ENCODE data around the gene WEE1.
"Not testable (repeated sequence)": the region's sequence is repeated elsewhere in the genome, so short reads cannot be mapped to it uniquely, and the experiment has no call there.

The WEE1 gene

GRCh38 chr11:9601876-9602199, 28.4 kb downstream of the WEE1 start:
- Mint-ChIP-seq H3K27ac (peak overlapping the region; percentile 95), H3K4me3 (peak overlapping the region; percentile 77)
- peak; percentile 58 for ATAC-seq

GRCh38 chr11:9603214-9603613, 29.7 kb downstream of the WEE1 start:
- not testable (repeated sequence) for H3K4me3 Mint-ChIP-seq, H3K36me3 Mint-ChIP-seq, H3K9me3 Mint-ChIP-seq, ATAC-seq, H3K27me3 Mint-ChIP-seq, H3K27ac Mint-ChIP-seq
- peaks cover 45% of the 10 kb centered on the region for H3K4me1 Mint-ChIP-seq

More at GRCh38 chr11:9601876-9602199, 28.4 kb downstream of the WEE1 start:
- Mint-ChIP-seq H3K36me3 (no peaks in the 10 kb centered on the region), H3K27me3 (no peaks in the 10 kb centered on the region), H3K9me3 (no peaks in the 10 kb centered on the region), H3K4me1 (peaks cover 49% of the 10 kb centered on the region)

DNA sequence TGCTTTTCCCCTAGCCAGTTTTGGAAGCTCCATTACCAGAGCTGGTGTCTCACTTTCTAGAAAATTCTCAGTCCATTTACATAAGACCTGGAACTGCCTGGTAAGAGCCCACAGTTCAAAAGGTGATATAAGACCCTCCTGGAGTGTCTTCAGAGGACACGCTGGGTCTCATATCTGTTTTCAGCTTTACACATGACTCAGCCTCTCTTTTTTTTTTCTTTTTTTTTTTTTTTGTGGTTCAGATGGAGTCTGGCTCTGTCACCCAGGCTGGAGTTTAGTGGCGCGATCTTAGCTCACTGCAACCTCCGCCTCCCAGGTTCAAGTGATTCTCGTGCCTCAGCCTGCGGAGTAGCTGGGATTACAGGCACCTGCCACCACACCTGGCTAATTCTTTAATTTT, 30.7 kb downstream of the WEE1 start:
- Mint-ChIP-seq H3K9me3 (peaks cover under 1% of the 10 kb centered on the region), H3K4me1 (peaks cover 53% of the 10 kb centered on the region), H3K27me3 (no peaks in the 10 kb centered on the region), H3K36me3 (peaks cover 1% of the 10 kb centered on the region), H3K4me3 (no peak overlapping the region), H3K27ac (peak overlapping the region; percentile 31)
- ATAC-seq, result no peak

DNA sequence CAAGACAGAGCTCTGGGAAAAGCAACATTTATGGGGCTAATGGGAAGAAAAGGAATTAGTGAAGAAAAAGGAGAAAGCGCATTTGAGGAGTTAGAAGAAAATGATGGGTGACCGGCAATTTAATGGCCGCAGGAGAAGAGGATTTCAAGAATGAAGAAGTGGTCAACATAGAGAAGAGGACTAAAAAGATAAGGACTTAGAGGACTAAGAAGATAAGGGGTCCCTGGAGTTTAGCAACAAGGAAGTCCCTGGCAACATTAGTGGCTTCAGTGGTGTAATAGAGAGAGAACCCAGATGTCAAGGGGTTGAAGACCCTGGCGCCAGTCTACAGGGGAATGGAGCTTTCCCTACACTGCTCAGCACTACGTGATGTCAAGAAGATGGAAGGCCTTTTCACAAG, 32.3 kb downstream of the WEE1 start:
- ATAC-seq, result no peak
- H3K27me3 Mint-ChIP-seq, result no peaks in the 10 kb centered on the region
- H3K4me1 Mint-ChIP-seq, result peaks cover 50% of the 10 kb centered on the region
- H3K9me3 Mint-ChIP-seq, result peaks cover 3% of the 10 kb centered on the region
- peak overlapping the region; percentile 35 for H3K27ac Mint-ChIP-seq
- peaks cover 5% of the 10 kb centered on the region for H3K36me3 Mint-ChIP-seq
- no peak overlapping the region for H3K4me3 Mint-ChIP-seq

DNA sequence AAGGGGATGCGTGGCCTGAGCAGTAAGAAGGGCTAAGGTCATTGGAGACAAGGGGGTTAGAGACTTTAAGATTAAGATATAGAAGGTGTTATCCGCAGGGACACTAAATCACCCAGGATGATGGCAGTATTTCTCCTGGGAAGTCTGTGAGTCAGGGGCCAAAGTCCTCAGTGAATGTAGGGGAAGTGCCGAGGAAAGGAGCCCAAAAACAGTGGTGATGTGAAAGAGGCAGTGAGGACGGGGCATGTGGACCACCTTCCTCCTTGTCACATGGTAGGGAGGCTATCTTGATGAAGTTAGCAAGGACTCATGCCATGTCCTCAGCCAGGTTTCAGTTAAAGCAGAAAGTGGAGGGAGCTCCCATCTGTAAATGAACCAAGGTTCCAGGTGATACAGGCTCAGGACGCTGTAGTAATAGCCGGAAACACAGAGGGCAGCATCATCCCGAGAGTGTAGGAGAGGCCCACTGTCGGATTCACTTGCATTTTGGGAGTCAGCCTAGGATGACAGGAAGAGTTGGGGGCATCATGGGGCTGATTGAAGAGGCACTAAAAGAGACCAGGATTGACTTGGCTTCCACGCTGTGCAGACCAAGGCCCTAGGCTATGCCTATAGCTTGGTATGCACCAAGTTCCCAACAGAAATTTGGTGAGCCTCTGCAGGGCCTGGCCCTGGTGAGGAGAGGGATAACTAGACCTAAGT, 33.5 kb downstream of the WEE1 start:
- no peak overlapping the region for H3K4me3 Mint-ChIP-seq

GRCh38 chr11:9607511-9607899, 34.0 kb downstream of the WEE1 start:
- H3K36me3 Mint-ChIP-seq, result peaks cover 5% of the 10 kb centered on the region
- peak overlapping the region; percentile 35 for H3K27ac Mint-ChIP-seq
- no peak overlapping the region for H3K4me3 Mint-ChIP-seq
- H3K27me3 Mint-ChIP-seq, result no peaks in the 10 kb centered on the region
- H3K4me1 Mint-ChIP-seq, result peaks cover 41% of the 10 kb centered on the region
- ATAC-seq, result no peak
- H3K9me3 Mint-ChIP-seq, result peaks cover 3% of the 10 kb centered on the region

More for the DNA sequence above, 33.5 kb downstream of the WEE1 start:
- H3K36me3 Mint-ChIP-seq, result peaks cover 5% of the 10 kb centered on the region
- peak overlapping the region; percentile 35 for H3K27ac Mint-ChIP-seq
- no peak for ATAC-seq
- no peaks in the 10 kb centered on the region for H3K27me3 Mint-ChIP-seq
- H3K4me1 Mint-ChIP-seq, result peaks cover 46% of the 10 kb centered on the region
- H3K9me3 Mint-ChIP-seq, result peaks cover 3% of the 10 kb centered on the region

GRCh38 chr11:9609002-9609759, 35.7 kb downstream of the WEE1 start:
- no peak for ATAC-seq
- peaks cover 42% of the 10 kb centered on the region for H3K4me1 Mint-ChIP-seq
- peak overlapping the region; percentile 13 for H3K4me3 Mint-ChIP-seq
- H3K27me3 Mint-ChIP-seq, result no peaks in the 10 kb centered on the region
- peaks cover 5% of the 10 kb centered on the region for H3K36me3 Mint-ChIP-seq
- H3K9me3 Mint-ChIP-seq, result peaks cover 3% of the 10 kb centered on the region
- peak overlapping the region; percentile 79 for H3K27ac Mint-ChIP-seq

GRCh38 chr11:9609841-9610240, 36.4 kb downstream of the WEE1 start:
- Mint-ChIP-seq H3K4me3 (no peak overlapping the region), H3K27ac (peak overlapping the region; percentile 79), H3K27me3 (no peaks in the 10 kb centered on the region), H3K36me3 (peaks cover 5% of the 10 kb centered on the region), H3K4me1 (peaks cover 48% of the 10 kb centered on the region), H3K9me3 (peaks cover 3% of the 10 kb centered on the region)
- no peak for ATAC-seq

- Mint-ChIP-seq H3K36me3 (peaks cover 12% of the 10 kb centered on the region), H3K27me3 (no peaks in the 10 kb centered on the region), H3K27ac (peak overlapping the region; percentile 98), H3K4me3 (peak overlapping the region; percentile 84), H3K4me1 (peaks cover 75% of the 10 kb centered on the region), H3K9me3 (peaks cover 8% of the 10 kb centered on the region)
- peak; percentile 62 for ATAC-seq
Observed at GRCh38 chr11:9613118-9613829, 39.8 kb downstream of the WEE1 start.

- Mint-ChIP-seq H3K36me3 (peaks cover 11% of the 10 kb centered on the region), H3K27me3 (no peaks in the 10 kb centered on the region), H3K9me3 (peaks cover 7% of the 10 kb centered on the region), H3K27ac (peak overlapping the region; percentile 98), H3K4me1 (peaks cover 75% of the 10 kb centered on the region), H3K4me3 (peak overlapping the region; percentile 84)
- peak; percentile 90 for ATAC-seq
Observed at GRCh38 chr11:9613830-9614762, 40.6 kb downstream of the WEE1 start.

GRCh38 chr11:9615031-9615451, 41.6 kb downstream of the WEE1 start:
- peak overlapping the region; percentile 98 for H3K27ac Mint-ChIP-seq
- peak overlapping the region; percentile 84 for H3K4me3 Mint-ChIP-seq
- peaks cover 7% of the 10 kb centered on the region for H3K36me3 Mint-ChIP-seq
- no peaks in the 10 kb centered on the region for H3K27me3 Mint-ChIP-seq
- ATAC-seq, result peak; percentile 78
- peaks cover 4% of the 10 kb centered on the region for H3K9me3 Mint-ChIP-seq
- H3K4me1 Mint-ChIP-seq, result peaks cover 80% of the 10 kb centered on the region

- H3K27ac Mint-ChIP-seq, result peak overlapping the region; percentile 98
- peaks cover 75% of the 10 kb centered on the region for H3K4me1 Mint-ChIP-seq
- no peak for ATAC-seq
- H3K4me3 Mint-ChIP-seq, result peak overlapping the region; percentile 42
- H3K27me3 Mint-ChIP-seq, result no peaks in the 10 kb centered on the region
- peaks cover 4% of the 10 kb centered on the region for H3K9me3 Mint-ChIP-seq
- peaks cover 7% of the 10 kb centered on the region for H3K36me3 Mint-ChIP-seq
Observed at GRCh38 chr11:9616042-9616675, 42.7 kb downstream of the WEE1 start.

DNA sequence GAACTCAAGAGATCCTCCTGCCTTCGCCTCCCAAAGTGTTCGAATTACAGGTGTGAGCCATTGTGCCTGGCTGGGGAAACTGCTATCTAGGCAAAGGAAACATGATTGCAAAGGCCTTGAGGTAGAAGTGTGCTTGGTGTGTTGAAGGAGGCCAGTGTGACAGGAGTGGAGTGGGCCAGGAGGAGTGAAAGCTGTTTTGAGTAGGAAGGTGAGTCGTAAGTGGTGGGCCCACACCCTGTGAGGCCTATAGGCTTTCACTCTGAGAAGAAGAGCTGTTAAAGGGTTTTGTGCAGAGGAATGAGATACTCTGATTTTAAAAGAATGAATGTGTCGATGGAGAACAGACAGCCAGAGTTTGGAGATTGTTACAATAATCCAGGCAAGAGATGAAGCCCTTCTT, 43.4 kb downstream of the WEE1 start:
- H3K9me3 Mint-ChIP-seq, result peaks cover 4% of the 10 kb centered on the region
- peak overlapping the region; percentile 98 for H3K27ac Mint-ChIP-seq
- H3K36me3 Mint-ChIP-seq, result peaks cover 7% of the 10 kb centered on the region
- peak overlapping the region; percentile 9 for H3K4me3 Mint-ChIP-seq
- peaks cover 71% of the 10 kb centered on the region for H3K4me1 Mint-ChIP-seq
- ATAC-seq, result no peak
- no peaks in the 10 kb centered on the region for H3K27me3 Mint-ChIP-seq

DNA sequence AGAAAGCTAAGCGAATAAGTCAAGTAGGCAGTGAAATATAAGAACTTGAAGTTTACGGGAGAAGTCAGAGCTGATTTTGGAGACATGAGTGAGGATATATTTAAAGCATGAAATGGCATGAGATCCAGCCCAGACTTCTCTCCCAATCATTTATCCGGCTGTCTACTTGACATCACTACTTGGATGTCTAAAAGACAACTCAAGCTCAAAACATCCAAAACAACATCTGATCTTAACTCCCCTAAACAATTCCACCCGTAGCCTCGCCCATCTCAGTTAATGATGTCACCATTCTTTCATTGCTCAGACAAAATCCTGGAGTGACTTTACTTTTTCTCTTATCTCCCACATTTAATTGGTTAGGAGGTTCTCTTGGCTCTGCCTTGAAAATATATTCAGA, 44.5 kb downstream of the WEE1 start:
- Mint-ChIP-seq H3K4me3 (no peak overlapping the region), H3K9me3 (peaks cover 4% of the 10 kb centered on the region), H3K36me3 (peaks cover 7% of the 10 kb centered on the region), H3K27me3 (no peaks in the 10 kb centered on the region), H3K4me1 (peaks cover 69% of the 10 kb centered on the region), H3K27ac (peak overlapping the region; percentile 98)
- ATAC-seq, result no peak
